Kidney epithelial cell (primary cell): ENCODE measurements around the gene PRKCA. TPM values are rescaled to one million over a fixed set of nuclear protein-coding genes. Genes with fewer than 3 reads are reported as not detected.
A peak's percentile ranks its signal among the peaks of the same experiment; 100 is the strongest.

Experiments
- DNase-seq: peaks from one replicate; pipeline ENCODE4 v3.0.0-alpha.2; 2010; ENCODE audit warnings: low read depth
- H3K27me3 ChIP-seq: 2 replicates; pipeline ENCODE4 v1.6.0; 2011; ENCODE audit warnings: low read length; ENCODE audit not compliant: control insufficient read depth, insufficient read depth
- H3K36me3 ChIP-seq: 2 replicates; pipeline ENCODE4 v1.5.1; 2011; ENCODE audit warnings: low read length; ENCODE audit not compliant: control insufficient read depth, insufficient read depth
- H3K4me3 ChIP-seq: 2 replicates; pipeline ENCODE4 v1.5.1; 2011; ENCODE audit warnings: low read depth, mild to moderate bottlenecking, control low read depth, low read length
- total RNA-seq: library from RNA; depleted of rRNA; stranded (reverse); fragments of >200 nt; gene quantifications from 2 replicates; pipeline ENCODE4 v1.2.3, GENCODE V29; 2015
- TF ChIP-seq, protein P1 (sequence below): IDR thresholded peaks from 2 replicates; pipeline ENCODE4 v1.5.1; 2011; ENCODE audit warnings: mild to moderate bottlenecking, moderate library complexity, low read length, control low read depth, inconsistent platforms; ENCODE audit not compliant: insufficient read depth, poor library complexity, severe bottlenecking

The PRKCA gene
- total RNA-seq, 1 donor from 2014 or later = 5.7 TPM

- Histone ChIP-seq H3K36me3 (no peaks in the 10 kb centered on the region), H3K27me3 (no peaks in the 10 kb centered on the region), H3K4me3 (no peak overlapping the region)
- TF ChIP-seq, protein P1, sequence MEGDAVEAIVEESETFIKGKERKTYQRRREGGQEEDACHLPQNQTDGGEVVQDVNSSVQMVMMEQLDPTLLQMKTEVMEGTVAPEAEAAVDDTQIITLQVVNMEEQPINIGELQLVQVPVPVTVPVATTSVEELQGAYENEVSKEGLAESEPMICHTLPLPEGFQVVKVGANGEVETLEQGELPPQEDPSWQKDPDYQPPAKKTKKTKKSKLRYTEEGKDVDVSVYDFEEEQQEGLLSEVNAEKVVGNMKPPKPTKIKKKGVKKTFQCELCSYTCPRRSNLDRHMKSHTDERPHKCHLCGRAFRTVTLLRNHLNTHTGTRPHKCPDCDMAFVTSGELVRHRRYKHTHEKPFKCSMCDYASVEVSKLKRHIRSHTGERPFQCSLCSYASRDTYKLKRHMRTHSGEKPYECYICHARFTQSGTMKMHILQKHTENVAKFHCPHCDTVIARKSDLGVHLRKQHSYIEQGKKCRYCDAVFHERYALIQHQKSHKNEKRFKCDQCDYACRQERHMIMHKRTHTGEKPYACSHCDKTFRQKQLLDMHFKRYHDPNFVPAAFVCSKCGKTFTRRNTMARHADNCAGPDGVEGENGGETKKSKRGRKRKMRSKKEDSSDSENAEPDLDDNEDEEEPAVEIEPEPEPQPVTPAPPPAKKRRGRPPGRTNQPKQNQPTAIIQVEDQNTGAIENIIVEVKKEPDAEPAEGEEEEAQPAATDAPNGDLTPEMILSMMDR = no peak
- DNase-seq = no peak
Measured at GRCh38 chr17:66667090-66667489, 364.7 kb downstream of the PRKCA start.

DNA sequence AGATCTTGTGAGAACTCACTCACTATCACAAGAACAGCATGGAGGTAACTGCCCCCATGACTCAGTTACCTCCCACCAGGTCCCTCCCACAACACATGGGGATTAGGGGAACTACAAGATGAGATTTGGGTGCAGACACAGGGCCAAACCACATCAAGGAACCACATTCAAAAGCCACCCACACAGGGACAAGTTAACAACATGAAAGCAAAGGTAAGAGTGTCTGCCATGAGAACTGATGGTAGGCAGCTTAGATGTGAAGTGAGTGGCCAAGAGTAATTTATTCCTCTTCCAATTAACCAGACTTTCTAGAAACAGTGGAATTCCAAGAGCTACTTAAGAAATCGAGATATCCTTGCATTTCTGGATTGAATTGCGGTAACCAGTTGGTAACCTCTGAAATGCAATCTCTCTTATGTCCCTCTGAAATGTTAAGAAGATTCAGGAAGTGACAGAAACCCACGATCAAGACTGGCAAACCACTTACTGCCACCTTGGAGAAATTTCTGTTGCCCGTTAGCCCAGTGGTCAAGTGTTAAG is 365.1 kb downstream of the PRKCA start:
- no peak overlapping the region for H3K4me3 ChIP-seq

GRCh38 chr17:66670206-66670605 is 367.8 kb downstream of the PRKCA start:
- Histone ChIP-seq H3K27me3 (no peaks in the 10 kb centered on the region), H3K4me3 (no peak overlapping the region), H3K36me3 (no peaks in the 10 kb centered on the region)
- TF ChIP-seq, protein P1 = no peak
- no peak for DNase-seq

More for the DNA sequence above, 365.1 kb downstream of the PRKCA start:
- no peak for DNase-seq
- TF ChIP-seq, protein P1 = no peak
- no peaks in the 10 kb centered on the region for H3K27me3 ChIP-seq
- no peaks in the 10 kb centered on the region for H3K36me3 ChIP-seq

- H3K4me3 ChIP-seq = no peak overlapping the region
- H3K36me3 ChIP-seq = no peaks in the 10 kb centered on the region
- TF ChIP-seq, protein P1 = no peak
- H3K27me3 ChIP-seq = no peaks in the 10 kb centered on the region
- DNase-seq = no peak
Measured at GRCh38 chr17:66671156-66671555, 368.7 kb downstream of the PRKCA start.

GRCh38 chr17:66673668-66674276 is 371.4 kb downstream of the PRKCA start:
- H3K36me3 ChIP-seq = no peaks in the 10 kb centered on the region
- no peak overlapping the region for H3K4me3 ChIP-seq
- no peak for DNase-seq
- no peaks in the 10 kb centered on the region for H3K27me3 ChIP-seq
- TF ChIP-seq, protein P1 = peak; percentile 79
